Measurements from ENCODE around the gene BRICD5. TPM values are rescaled to one million over a fixed set of nuclear protein-coding genes. Genes with fewer than 3 reads are reported as not detected.

BRICD5 gene
- total and polyA plus RNA-seq, 7 donors = 0.86 to 5.3 (median 3.0) TPM

- no peaks in the 10 kb centered on the region for H3K36me3 ChIP-seq (ENCODE audit: insufficient read depth in 1 of 2, low read depth in 1 of 2)
- H3K4me1 ChIP-seq = no peaks in the 10 kb centered on the region
- 72 to 80% (median 73%) methylated on average over 17 of the region's 17 CpGs for WGBS, 3 donors
- DNase-seq (no peak), ATAC-seq (no peak)
- H3K27me3 ChIP-seq (ENCODE audit: insufficient read depth in 3 of 3, low read length in 2 of 3) = no peaks in the 10 kb centered on the region
- H3K4me3 ChIP-seq = no peak overlapping the region
- intact Hi-C loops (cut with DNase I) = no loop called here
- no peak for TF ChIP-seq CTCF (IDR thresholded peaks at IDR 0.05)
- H3K9me3 ChIP-seq = no peaks in the 10 kb centered on the region
- H3K27ac ChIP-seq = no peak overlapping the region
These were observed 23.5 kb downstream of the BRICD5 start for GRCh38 chr16:2187212-2187611.

GRCh38 chr16:2186505-2186904, 24.2 kb downstream of the BRICD5 start:
- Histone ChIP-seq H3K4me1 (no peaks in the 10 kb centered on the region), H3K27ac (no peak overlapping the region), H3K27me3 (ENCODE audit: insufficient read depth in 3 of 3, low read length in 2 of 3) (no peaks in the 10 kb centered on the region), H3K36me3 (ENCODE audit: insufficient read depth in 1 of 2, low read depth in 1 of 2) (no peaks in the 10 kb centered on the region), H3K4me3 (no peak overlapping the region), H3K9me3 (no peaks in the 10 kb centered on the region)
- WGBS, 3 donors = 83 to 89% (median 86%) methylated on average over 20 of the region's 20 CpGs
- ATAC-seq (no peak), DNase-seq (no peak)
- TF ChIP-seq CTCF (IDR thresholded peaks at IDR 0.05) = no peak
- intact Hi-C loops (cut with DNase I) = no loop called here

GRCh38 chr16:2186064-2186463, 24.6 kb downstream of the BRICD5 start:
- no peaks in the 10 kb centered on the region for H3K4me1 ChIP-seq
- WGBS, 3 donors = 84 to 88% (median 84%) methylated on average over 13 of the region's 13 CpGs
- H3K4me3 ChIP-seq = no peak overlapping the region
- intact Hi-C loops (cut with DNase I) = no loop called here
- no peak for TF ChIP-seq CTCF (IDR thresholded peaks at IDR 0.05)
- H3K27me3 ChIP-seq (ENCODE audit: insufficient read depth in 3 of 3, low read length in 2 of 3) = no peaks in the 10 kb centered on the region
- DNase-seq = no peak
- no peaks in the 10 kb centered on the region for H3K36me3 ChIP-seq (ENCODE audit: insufficient read depth in 1 of 2, low read depth in 1 of 2)
- ATAC-seq = no peak
- H3K27ac ChIP-seq = no peak overlapping the region
- H3K9me3 ChIP-seq = no peaks in the 10 kb centered on the region

- ATAC-seq (no peak), DNase-seq (no peak)
- intact Hi-C loops (cut with DNase I) = no loop called here
- no peaks in the 10 kb centered on the region for H3K4me1 ChIP-seq
- H3K36me3 ChIP-seq (ENCODE audit: insufficient read depth in 1 of 2, low read depth in 1 of 2) = no peaks in the 10 kb centered on the region
- WGBS, 3 donors = 73 to 86% (median 85%) methylated on average over 20 of the region's 20 CpGs
- H3K27ac ChIP-seq = no peak overlapping the region
- H3K4me3 ChIP-seq = no peak overlapping the region
- no peaks in the 10 kb centered on the region for H3K9me3 ChIP-seq
- TF ChIP-seq CTCF (IDR thresholded peaks at IDR 0.05) = no peak
- no peaks in the 10 kb centered on the region for H3K27me3 ChIP-seq (ENCODE audit: insufficient read depth in 3 of 3, low read length in 2 of 3)
These were observed 25.7 kb downstream of the BRICD5 start for GRCh38 chr16:2184962-2185361.

GRCh38 chr16:2184346-2184745, 26.3 kb downstream of the BRICD5 start:
- no peaks in the 10 kb centered on the region for H3K4me1 ChIP-seq
- H3K27me3 ChIP-seq (ENCODE audit: insufficient read depth in 3 of 3, low read length in 2 of 3) = no peaks in the 10 kb centered on the region
- no peaks in the 10 kb centered on the region for H3K9me3 ChIP-seq
- DNase-seq (no peak), ATAC-seq (no peak)
- no peak for TF ChIP-seq CTCF (IDR thresholded peaks at IDR 0.05)
- no peak overlapping the region for H3K4me3 ChIP-seq
- no peaks in the 10 kb centered on the region for H3K36me3 ChIP-seq (ENCODE audit: insufficient read depth in 1 of 2, low read depth in 1 of 2)
- WGBS, 3 donors = 83 to 91% (median 85%) methylated on average over 19 of the region's 19 CpGs
- intact Hi-C loops (cut with DNase I) = no loop called here
- H3K27ac ChIP-seq = no peak overlapping the region

Measured in psoas muscle (tissue), 8 donors.